HEK293 (cell line): ENCODE results near the gene USP35.

ENCODE experiments used
- CTCF ChIA-PET: fragments of 350-600 bp; formaldehyde crosslinking; extraction: SDS; loops from one replicate; lab custom pipeline; 2021; ENCODE audit warnings: antibody characterized with exemption; lab: Yijun Ruan, JAX
- POLR2A ChIA-PET: fragments of 300-600 bp; formaldehyde crosslinking; extraction: SDS; loops from one replicate; lab custom pipeline; 2020; ENCODE audit warnings: antibody characterized with exemption, inconsistent platforms; lab: Yijun Ruan, JAX
- H3K27ac ChIP-seq: fragments of 200-500 bp; sonication (Bioruptor generic); 2 replicates; pipeline ENCODE4 v1.5.1; 2014; ENCODE audit warnings: low read depth, low read length, control low read depth, inconsistent platforms; ENCODE audit errors: extremely low read depth
- H3K36me3 ChIP-seq, 2 experiments: fragments of 200-500 bp in 1 of 2; sonication (Bioruptor generic) in 1 of 2; 1 replicate in 1 of 2; 2 replicates in 1 of 2; pipeline ENCODE4 v1.5.1; 2014 to 2017; ENCODE audit warnings: inconsistent platforms in 2 of 2, low read length in 2 of 2; ENCODE audit not compliant: control insufficient read depth in 2 of 2, insufficient read depth in 1 of 2
- H3K4me1 ChIP-seq: fragments of 200-500 bp; sonication (Bioruptor generic); 2 replicates; pipeline ENCODE4 v1.5.1; 2014; ENCODE audit warnings: mild to moderate bottlenecking, low read length, inconsistent platforms; ENCODE audit not compliant: control insufficient read depth, insufficient read depth
- H3K4me3 ChIP-seq: 2 replicates; pipeline ENCODE4 v1.5.1; 2011; ENCODE audit warnings: low read depth, mild to moderate bottlenecking, control low read depth, low read length, moderate library complexity
- H3K9me3 ChIP-seq: fragments of 200-500 bp; sonication (Bioruptor generic); 2 replicates; pipeline ENCODE4 v1.5.1; 2014; ENCODE audit warnings: low read depth, low read length, inconsistent platforms; ENCODE audit not compliant: control insufficient read depth, insufficient read depth
- EGR2 ChIP-seq: fragments of 450-650 bp; formaldehyde crosslinking; IDR thresholded peaks from 2 replicates; pipeline ENCODE4 v1.5.1; 2016; ENCODE audit warnings: low read depth, missing biosample characterization, missing genetic modification characterization
- GFI1B ChIP-seq: fragments of 450-650 bp; formaldehyde crosslinking; IDR thresholded peaks from 2 replicates; pipeline ENCODE4 v1.5.1; 2016; ENCODE audit warnings: missing biosample characterization, missing genetic modification characterization
- HOXA7 ChIP-seq: sonication (generic); formaldehyde crosslinking; IDR thresholded peaks from 2 replicates; pipeline ENCODE4 v1.8.1; 2022; ENCODE audit warnings: missing genetic modification reagents, borderline replicate concordance
- KLF1 ChIP-seq: fragments of 450-650 bp; formaldehyde crosslinking; IDR thresholded peaks from 2 replicates; pipeline ENCODE4 v1.5.1; 2016; ENCODE audit warnings: missing biosample characterization, missing genetic modification characterization
- PBX3 ChIP-seq: sonication (generic); formaldehyde crosslinking; IDR thresholded peaks from 2 replicates; pipeline ENCODE4 v1.8.1; 2022; ENCODE audit warnings: mild to moderate bottlenecking, moderate library complexity, missing genetic modification reagents
- RBAK ChIP-seq: fragments of 450-650 bp; formaldehyde crosslinking; IDR thresholded peaks from 2 replicates; pipeline ENCODE4 v1.5.1; 2016; ENCODE audit warnings: missing biosample characterization, missing genetic modification characterization
- TCF7L2 ChIP-seq: IDR thresholded peaks from 2 replicates; pipeline ENCODE4 v1.6.1; 2011; ENCODE audit warnings: low read depth, mild to moderate bottlenecking, inconsistent platforms, low read length, moderate library complexity, borderline replicate concordance
- ZNF174 ChIP-seq: fragments of 450-650 bp; formaldehyde crosslinking; IDR thresholded peaks from 2 replicates; pipeline ENCODE4 v1.5.0; 2017; ENCODE audit warnings: missing biosample characterization, mild to moderate bottlenecking, missing genetic modification characterization
- ZNF211 ChIP-seq: fragments of 450-650 bp; formaldehyde crosslinking; IDR thresholded peaks from 2 replicates; pipeline ENCODE4 v1.5.1; 2016; ENCODE audit warnings: low read depth, missing biosample characterization, missing genetic modification characterization
- ZNF221 ChIP-seq: fragments of 450-650 bp; formaldehyde crosslinking; IDR thresholded peaks from 2 replicates; pipeline ENCODE4 v1.5.1; 2017; ENCODE audit warnings: missing biosample characterization, missing genetic modification characterization, borderline replicate concordance
- ZNF311 ChIP-seq: fragments of 450-650 bp; formaldehyde crosslinking; IDR thresholded peaks from 2 replicates; pipeline ENCODE4 v1.5.1; 2017; ENCODE audit warnings: missing biosample characterization, missing genetic modification characterization, borderline replicate concordance
- ZNF341 ChIP-seq: fragments of 450-650 bp; formaldehyde crosslinking; IDR thresholded peaks from 2 replicates; pipeline ENCODE4; 2016; ENCODE audit warnings: low read depth, missing biosample characterization, missing genetic modification characterization
- ZNF423 ChIP-seq: fragments of 450-650 bp; formaldehyde crosslinking; IDR thresholded peaks from 2 replicates; pipeline ENCODE4 v1.5.1; 2016; ENCODE audit warnings: missing biosample characterization, missing genetic modification characterization
- ZNF48 ChIP-seq: fragments of 450-650 bp; formaldehyde crosslinking; IDR thresholded peaks from 2 replicates; pipeline ENCODE4 v1.5.1; 2016; ENCODE audit warnings: missing biosample characterization, missing genetic modification characterization
- ZNF501 ChIP-seq: fragments of 450-650 bp; formaldehyde crosslinking; IDR thresholded peaks from 2 replicates; pipeline ENCODE4 v1.5.1; 2016; ENCODE audit warnings: missing biosample characterization, missing genetic modification characterization
- ZNF558 ChIP-seq: fragments of 450-650 bp; formaldehyde crosslinking; IDR thresholded peaks from 2 replicates; pipeline ENCODE4 v1.5.1; 2016; ENCODE audit warnings: missing biosample characterization, missing genetic modification characterization
- ZNF654 ChIP-seq: fragments of 450-650 bp; formaldehyde crosslinking; IDR thresholded peaks from 2 replicates; pipeline ENCODE4 v1.5.1; 2016; ENCODE audit warnings: low read depth, missing biosample characterization, missing genetic modification characterization
- TF ChIP-seq, protein P1 (sequence below): fragments of 450-650 bp; formaldehyde crosslinking; IDR thresholded peaks from 2 replicates; pipeline ENCODE4 v1.5.1; 2016; ENCODE audit warnings: missing biosample characterization, missing genetic modification characterization
- TF ChIP-seq, protein P2 (sequence below): fragments of 450-650 bp; formaldehyde crosslinking; IDR thresholded peaks from 2 replicates; pipeline ENCODE4 v1.5.1; 2016; ENCODE audit warnings: missing biosample characterization, missing genetic modification characterization

USP35 gene

DNA sequence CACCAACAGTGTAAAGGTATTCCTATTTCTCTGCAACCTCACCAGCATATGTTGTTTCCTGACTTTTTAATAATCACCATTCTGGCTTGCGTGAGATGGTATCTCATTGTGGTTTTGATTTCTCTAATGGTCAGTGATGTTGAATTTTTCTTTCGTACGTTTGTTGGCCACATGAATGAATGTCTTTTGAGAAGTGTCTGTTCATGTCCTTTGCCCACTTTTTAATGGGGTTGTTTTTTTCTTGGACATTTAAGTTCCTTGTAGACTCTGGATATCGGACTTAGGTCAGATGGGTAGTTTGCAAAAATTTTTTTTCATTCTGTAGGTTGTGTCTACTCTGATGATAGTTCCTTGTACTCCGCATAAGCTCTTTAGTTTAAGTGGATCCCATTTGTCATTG lies 22.8 kb downstream of the USP35 start:
- no peaks in the 10 kb centered on the region for H3K4me1 ChIP-seq
- H3K36me3 ChIP-seq = peaks cover 0 to 71% of the 10 kb centered on the region in 2 experiments; a peak in 2 of 3 replicates
- H3K4me3 ChIP-seq = no peak overlapping the region
- no peaks in the 10 kb centered on the region for H3K9me3 ChIP-seq
- POLR2A ChIA-PET = no interaction called here
- CTCF ChIA-PET = no interaction called here
- TF ChIP-seq PBX3 (CRISPR knock-in tag) = no peak
- no peak for TF ChIP-seq ZNF501
- no peak for TF ChIP-seq ZNF48
- TF ChIP-seq EGR2 = no peak
- no peak for TF ChIP-seq ZNF311
- no peak for TF ChIP-seq GFI1B (tag by site-specific recombination)
- TF ChIP-seq ZNF423 (tag by site-specific recombination) = no peak
- TF ChIP-seq, protein P1, sequence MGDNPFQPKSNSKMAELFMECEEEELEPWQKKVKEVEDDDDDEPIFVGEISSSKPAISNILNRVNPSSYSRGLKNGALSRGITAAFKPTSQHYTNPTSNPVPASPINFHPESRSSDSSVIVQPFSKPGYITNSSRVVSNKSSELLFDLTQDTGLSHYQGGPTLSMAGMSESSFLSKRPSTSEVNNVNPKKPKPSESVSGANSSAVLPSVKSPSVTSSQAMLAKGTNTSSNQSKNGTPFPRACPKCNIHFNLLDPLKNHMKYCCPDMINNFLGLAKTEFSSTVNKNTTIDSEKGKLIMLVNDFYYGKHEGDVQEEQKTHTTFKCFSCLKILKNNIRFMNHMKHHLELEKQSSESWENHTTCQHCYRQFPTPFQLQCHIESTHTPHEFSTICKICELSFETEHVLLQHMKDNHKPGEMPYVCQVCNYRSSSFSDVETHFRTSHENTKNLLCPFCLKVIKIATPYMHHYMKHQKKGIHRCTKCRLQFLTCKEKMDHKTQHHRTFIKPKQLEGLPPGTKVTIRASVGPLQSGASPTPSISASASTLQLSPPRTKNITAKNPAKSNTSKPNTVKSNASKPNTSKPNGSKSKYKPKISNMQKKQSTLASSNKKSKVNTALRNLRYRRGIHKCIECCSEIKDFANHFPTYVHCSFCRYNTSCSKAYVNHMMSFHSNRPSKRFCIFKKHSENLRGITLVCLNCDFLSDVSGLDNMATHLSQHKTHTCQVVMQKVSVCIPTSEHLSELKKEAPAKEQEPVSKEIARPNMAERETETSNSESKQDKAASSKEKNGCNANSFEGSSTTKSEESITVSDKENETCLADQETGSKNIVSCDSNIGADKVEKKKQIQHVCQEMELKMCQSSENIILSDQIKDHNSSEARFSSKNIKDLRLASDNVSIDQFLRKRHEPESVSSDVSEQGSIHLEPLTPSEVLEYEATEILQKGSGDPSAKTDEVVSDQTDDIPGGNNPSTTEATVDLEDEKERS = no peak
- no peak for TF ChIP-seq KLF1 (tag by site-specific recombination)
- no peak for TF ChIP-seq ZNF211 (tag by site-specific recombination)
- TF ChIP-seq ZNF341 (tag by site-specific recombination) = no peak
- no peak overlapping the region for H3K27ac ChIP-seq

- Histone ChIP-seq H3K4me3 (no peak overlapping the region), H3K36me3 (peaks cover 0 to 65% of the 10 kb centered on the region in 2 experiments; a peak in 2 of 3 replicates), H3K9me3 (no peaks in the 10 kb centered on the region), H3K4me1 (no peaks in the 10 kb centered on the region)
- TF ChIP-seq, protein P2, sequence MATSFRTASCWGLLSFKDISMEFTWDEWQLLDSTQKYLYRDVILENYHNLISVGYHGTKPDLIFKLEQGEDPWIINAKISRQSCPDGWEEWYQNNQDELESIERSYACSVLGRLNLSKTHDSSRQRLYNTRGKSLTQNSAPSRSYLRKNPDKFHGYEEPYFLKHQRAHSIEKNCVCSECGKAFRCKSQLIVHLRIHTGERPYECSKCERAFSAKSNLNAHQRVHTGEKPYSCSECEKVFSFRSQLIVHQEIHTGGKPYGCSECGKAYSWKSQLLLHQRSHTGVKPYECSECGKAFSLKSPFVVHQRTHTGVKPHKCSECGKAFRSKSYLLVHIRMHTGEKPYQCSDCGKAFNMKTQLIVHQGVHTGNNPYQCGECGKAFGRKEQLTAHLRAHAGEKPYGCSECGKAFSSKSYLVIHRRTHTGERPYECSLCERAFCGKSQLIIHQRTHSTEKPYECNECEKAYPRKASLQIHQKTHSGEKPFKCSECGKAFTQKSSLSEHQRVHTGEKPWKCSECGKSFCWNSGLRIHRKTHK (tag by site-specific recombination) = no peak
- TF ChIP-seq ZNF221 (tag by site-specific recombination) = no peak
- TF ChIP-seq HOXA7 (CRISPR knock-in tag) = no peak
- no peak for TF ChIP-seq RBAK (tag by site-specific recombination)
- no peak for TF ChIP-seq ZNF654 (tag by site-specific recombination)
- no peak for TF ChIP-seq ZNF558 (tag by site-specific recombination)
- TF ChIP-seq ZNF174 (tag by site-specific recombination) = no peak
- TF ChIP-seq TCF7L2 = no peak
- TF ChIP-seq, all 188 proteins: peak for 0
- H3K27ac ChIP-seq = no peak overlapping the region
- ChIA-PET CTCF (no interaction called here), POLR2A (no interaction called here)
Measured at GRCh38 chr11:78212586-78213371, 24.1 kb downstream of the USP35 start.
